HG02884 (cell line): ENCODE results near the gene DISC1.
"Not testable (repeated sequence)": the region's sequence is repeated elsewhere in the genome, so short reads cannot be mapped to it uniquely, and the experiment has no call there.

Experiments
- ATAC-seq: cut with Tn5 transposase; IDR thresholded peaks from one replicate; pipeline ENCODE4 v1.9.1; 2021; ENCODE audit warnings: mild to moderate bottlenecking, moderate library complexity; ENCODE audit not compliant: unreplicated experiment

DISC1 gene

GRCh38 chr1:231666937-231667608 is 40.5 kb downstream of the DISC1 start:
- no peak for ATAC-seq

GRCh38 chr1:231667896-231668506 is 41.4 kb downstream of the DISC1 start:
- no peak for ATAC-seq

GRCh38 chr1:231668826-231669225 is 42.2 kb downstream of the DISC1 start:
- ATAC-seq = no peak

GRCh38 chr1:231669864-231670621 is 43.5 kb downstream of the DISC1 start:
- not testable (repeated sequence) for ATAC-seq

GRCh38 chr1:231670755-231671154 is 44.2 kb downstream of the DISC1 start:
- ATAC-seq = no peak

GRCh38 chr1:231674575-231674974 is 48.0 kb downstream of the DISC1 start:
- ATAC-seq = no peak

- no peak for ATAC-seq
These were observed 49.9 kb downstream of the DISC1 start for GRCh38 chr1:231676487-231676886.

- no peak for ATAC-seq
These were observed 50.9 kb downstream of the DISC1 start for GRCh38 chr1:231677442-231677841.

GRCh38 chr1:231678011-231678432 is 51.4 kb downstream of the DISC1 start:
- ATAC-seq = no peak

GRCh38 chr1:231679109-231679508 is 52.5 kb downstream of the DISC1 start:
- no peak for ATAC-seq

GRCh38 chr1:231681006-231681405 is 54.4 kb downstream of the DISC1 start:
- no peak for ATAC-seq

GRCh38 chr1:231682779-231683178 is 56.2 kb downstream of the DISC1 start:
- ATAC-seq = no peak

- ATAC-seq = no peak
These were observed 57.0 kb downstream of the DISC1 start for GRCh38 chr1:231683439-231684165.

GRCh38 chr1:231684356-231685244 is 58.0 kb downstream of the DISC1 start:
- ATAC-seq = no peak

- no peak for ATAC-seq
These were observed 59.8 kb downstream of the DISC1 start for GRCh38 chr1:231686384-231686783.

- no peak for ATAC-seq
These were observed 62.4 kb downstream of the DISC1 start for GRCh38 chr1:231688989-231689388.

GRCh38 chr1:231690059-231690458 is 63.5 kb downstream of the DISC1 start:
- no peak for ATAC-seq

- ATAC-seq = no peak
These were observed 65.1 kb downstream of the DISC1 start for GRCh38 chr1:231691618-231692259.

- no peak for ATAC-seq
These were observed 66.9 kb downstream of the DISC1 start for GRCh38 chr1:231693361-231694074.
